K562 (cell line): ENCODE results near the gene TESK1. TPM values are rescaled to one million over a fixed set of nuclear protein-coding genes. Genes with fewer than 3 reads are reported as not detected.
"Not testable (repeated sequence)": the region's sequence is repeated elsewhere in the genome, so short reads cannot be mapped to it uniquely, and the experiment has no call there.

ENCODE experiments used
- ATAC-seq: fragments of 200-7000 bp; cut with Tn5 transposase; 3 replicates; pipeline ENCODE4 v1.9.1; 2020; ENCODE audit warnings: moderate library complexity
- BruUV-seq: library from RNA; stranded (reverse); fragments of 400-500 nt; replicated peaks from 2 replicates; lab custom pipeline; 2021; lab: Mats Ljungman, UMichigan
- CTCF ChIA-PET: fragments of 300-600 bp; formaldehyde crosslinking; extraction: SDS; loops from one replicate; lab custom pipeline; 2021; ENCODE audit warnings: low intra/inter-chr PET ratio; lab: Yijun Ruan, JAX
- POLR2A ChIA-PET: fragments of 300-600, 350-650 bp; sonication (Branson Sonifier 250); formaldehyde crosslinking; extraction: SDS; loops from one replicate; lab custom pipeline; 2021; ENCODE audit warnings: antibody characterized with exemption, inconsistent platforms; lab: Yijun Ruan, JAX
- DNase-seq, 4 experiments: peaks; one replicate each; pipeline versions ENCODE4 v3.0.0 to v3.0.0-alpha.2; 2011 to 2018; ENCODE audit warnings: low spot score in 3 of 4, mixed read lengths in 3 of 4; ENCODE audit errors: extremely low read depth in 1 of 4
- FAIRE-seq: peaks from 2 replicates; lab custom pipeline; 2011; peaks lifted over from hg19 to GRCh38; lab: Jason Lieb, UNC
- H2AFZ ChIP-seq: 2 replicates; pipeline ENCODE4 v1.6.0; 2011; ENCODE audit warnings: low read depth, low read length, control low read depth, inconsistent platforms
- H3K27ac ChIP-seq: fragments of 200-600 bp; 3 replicates; pipeline ENCODE4 v1.8.0; 2011; ENCODE audit warnings: low read depth, mild to moderate bottlenecking, control low read depth, inconsistent platforms, low read length, moderate library complexity, mixed read lengths; ENCODE audit errors: extremely low read depth
- H3K27me3 ChIP-seq, 2 experiments: fragments of 300-600 bp in 1 of 2; 2 replicates in 1 of 2; 3 replicates in 1 of 2; pipeline versions ENCODE4 v1.6.0 to v1.8.0; 2011; ENCODE audit warnings: inconsistent platforms in 2 of 2, low read length in 2 of 2, mild to moderate bottlenecking in 1 of 2, mixed read lengths in 1 of 2, moderate library complexity in 1 of 2; ENCODE audit not compliant: control insufficient read depth in 2 of 2, insufficient read depth in 2 of 2
- H3K36me3 ChIP-seq: fragments of 300-600 bp; 3 replicates; pipeline ENCODE4 v1.8.0; 2011; ENCODE audit warnings: mild to moderate bottlenecking, low read length, inconsistent platforms; ENCODE audit not compliant: control insufficient read depth, insufficient read depth
- H3K4me1 ChIP-seq, 2 experiments: fragments of 200-600 bp in 1 of 2; replicated peaks in 1 of 2; 2 replicates in 1 of 2; 3 replicates in 1 of 2; pipeline versions ENCODE4 v1.5.1 to v1.8.0; 2011; ENCODE audit warnings: inconsistent platforms in 2 of 2, low read length in 2 of 2, mild to moderate bottlenecking in 1 of 2, mixed read lengths in 1 of 2, moderate library complexity in 1 of 2; ENCODE audit not compliant: control insufficient read depth in 2 of 2, insufficient read depth in 2 of 2
- H3K4me2 ChIP-seq: 2 replicates; pipeline ENCODE4 v1.6.1; 2011; ENCODE audit warnings: low read length, control low read depth, inconsistent platforms, mixed read lengths; ENCODE audit not compliant: insufficient read depth
- H3K4me3 ChIP-seq: fragments of 200-600 bp; sonication (generic), shearing (Covaris generic); 2 replicates; pipeline ENCODE4 v1.5.1; 2016; ENCODE audit warnings: control low read depth, inconsistent platforms
- H3K79me2 ChIP-seq: fragments of 200-600 bp; 3 replicates; pipeline ENCODE4 v1.8.0; 2011; ENCODE audit warnings: low read length, inconsistent platforms; ENCODE audit not compliant: control insufficient read depth, insufficient read depth
- H3K9ac ChIP-seq, 2 experiments: 2 replicates each; pipeline versions ENCODE4 v1.6.0 to v1.6.1; 2011; ENCODE audit warnings: low read depth in 2 of 2, low read length in 2 of 2, control low read depth in 1 of 2, inconsistent platforms in 1 of 2, mild to moderate bottlenecking in 1 of 2, mixed read lengths in 1 of 2; ENCODE audit not compliant: insufficient read depth in 1 of 2
- H3K9me1 ChIP-seq: one replicate; pipeline ENCODE4 v1.6.0; 2011; ENCODE audit warnings: inconsistent platforms, mild to moderate bottlenecking, low read length, moderate library complexity; ENCODE audit not compliant: control insufficient read depth, insufficient read depth
- H3K9me3 ChIP-seq: replicated peaks from 2 replicates; pipeline ENCODE4 v1.5.1; 2011; ENCODE audit warnings: low read depth, low read length, inconsistent platforms; ENCODE audit not compliant: control insufficient read depth, insufficient read depth
- H4K20me1 ChIP-seq: replicated peaks from 2 replicates; pipeline ENCODE4 v1.6.1; 2011; ENCODE audit warnings: low read length, inconsistent platforms, mixed read lengths; ENCODE audit not compliant: control insufficient read depth, insufficient read depth
- BCOR ChIP-seq: fragments of 450-650 bp; IDR thresholded peaks from 2 replicates; pipeline ENCODE4 v1.6.1; 2016
- HDAC3 ChIP-seq: fragments of 450-650 bp; IDR thresholded peaks from 2 replicates; pipeline ENCODE4 v1.6.1; 2018; ENCODE audit warnings: borderline replicate concordance, mild to moderate bottlenecking, moderate library complexity; ENCODE audit not compliant: partially characterized antibody
- HNRNPLL ChIP-seq: fragments of 200-400 bp; formaldehyde crosslinking; IDR thresholded peaks from 2 replicates; pipeline ENCODE4 v1.6.1; 2017; ENCODE audit warnings: low read length, low read depth, mild to moderate bottlenecking; ENCODE audit not compliant: poor library complexity, severe bottlenecking
- KDM5B ChIP-seq: fragments of 200-600 bp; sonication (generic); IDR thresholded peaks from 2 replicates; pipeline ENCODE4 v1.6.1; 2012; ENCODE audit warnings: low read depth, mild to moderate bottlenecking, moderate library complexity, low read length, control low read depth, inconsistent platforms; ENCODE audit not compliant: insufficient replicate concordance
- KLF13 ChIP-seq: fragments of 450-650 bp; IDR thresholded peaks from 2 replicates; pipeline ENCODE4 v1.6.1; 2016; ENCODE audit warnings: missing genetic modification characterization, low read depth, mild to moderate bottlenecking, missing compliant biosample characterization, moderate library complexity, borderline replicate concordance
- MNT ChIP-seq, 2 experiments: fragments of 450-650 bp; conservative IDR thresholded peaks; 2 replicates each; pipeline ENCODE4 v1.6.1; 2017; ENCODE audit warnings: mild to moderate bottlenecking in 2 of 2, moderate library complexity in 2 of 2
- RB1 ChIP-seq: fragments of 450-650 bp; IDR thresholded peaks from 2 replicates; pipeline ENCODE4 v1.6.1; 2017; ENCODE audit warnings: low read depth, mild to moderate bottlenecking
- RFX5 ChIP-seq: IDR thresholded peaks from 2 replicates; pipeline ENCODE4 v1.6.1; 2011; ENCODE audit warnings: low read depth, mild to moderate bottlenecking, improper control_type of control experiment, low read length
- SETDB1 ChIP-seq: IDR thresholded peaks from one replicate; pipeline ENCODE4 v1.6.1; 2012; ENCODE audit warnings: low read length, control low read depth, inconsistent platforms
- SMAD4 ChIP-seq: fragments of 250-450 bp; sonication (Bioruptor Pico); conservative IDR thresholded peaks from 2 replicates; pipeline ENCODE4 v1.8.0; 2021; ENCODE audit warnings: inconsistent platforms, mild to moderate bottlenecking, moderate library complexity
- TAF1 ChIP-seq: IDR thresholded peaks from 2 replicates; pipeline ENCODE4 v1.6.1; 2011; ENCODE audit warnings: mild to moderate bottlenecking, low read length, moderate library complexity; ENCODE audit not compliant: insufficient read depth, control insufficient read depth, severe bottlenecking; ENCODE audit errors: extremely low read depth
- ZNF143 ChIP-seq: sonication (generic); formaldehyde crosslinking; IDR thresholded peaks from 2 replicates; pipeline ENCODE4 v1.9.0; 2022; ENCODE audit warnings: mild to moderate bottlenecking, missing genetic modification reagents
- ZNF589 ChIP-seq: fragments of 200-800 bp; sonication (Bioruptor generic); IDR thresholded peaks from 2 replicates; pipeline ENCODE4 v1.6.1; 2016; ENCODE audit warnings: low read depth, missing genetic modification characterization, missing compliant biosample characterization
- WGBS: fragments of 100-300 bp; shearing (Covaris generic); methylation state at CpG from one replicate; pipeline ENCODE4 v1.1.6; 2016; ENCODE audit warnings: low coverage, mixed read lengths; ENCODE audit not compliant: insufficient coverage; ENCODE audit errors: missing lambda C conversion rate; 5-methylcytosine and 5-hydroxymethylcytosine counted together
- in situ Hi-C: fragments of 300-500 bp; cut with MboI; formaldehyde crosslinking; loops from 4 replicates; pipeline ENCODE4 v1.15.0; 2018; ENCODE audit warnings: inconsistent platforms, mixed read lengths
- intact Hi-C: fragments of 100-400 bp; cut with micrococcal nuclease; formaldehyde crosslinking; loops from 2 replicates; pipeline ENCODE4 v1.14.2; 2022
- polyA plus RNA-seq, 8 experiments: library from polyadenylated mRNA; depleted of rRNA in 4 of 8; stranded (reverse) in 5 of 8; unstranded in 3 of 8; fragments of >200 nt; fragmentation: Nextera tagmentation in 2 of 8; fragmentation: Illumina TruSeq in 1 of 8; extraction: Ambion mirVana in 2 of 8; extraction: Trizol in 1 of 8; gene quantifications; 2 replicates each; pipeline versions ENCODE4 v1.2.1 to v1.2.3, GENCODE V29; 2011 to 2014; ENCODE audit warnings: inconsistent platforms in 1 of 8, missing spikeins in 1 of 8
- total RNA-seq, 7 experiments: library from RNA; depleted of rRNA in 6 of 7; stranded (reverse); fragments of >200 nt in 6 of 7; fragmentation: Illumina TruSeq in 2 of 7; extraction: Trizol in 2 of 7; gene quantifications; 2 replicates each; pipeline versions ENCODE4 v1.2.1 to v1.2.3, GENCODE V29; 2011 to 2021; ENCODE audit warnings: low replicate concordance in 1 of 7

Gene TESK1
- total and polyA plus RNA-seq, 9 of the 15 experiments (the other 6 are each of a cell fraction or from before 2014, with no cell fraction given) = 0.07 to 10.4 (median 4.1) TPM

DNA sequence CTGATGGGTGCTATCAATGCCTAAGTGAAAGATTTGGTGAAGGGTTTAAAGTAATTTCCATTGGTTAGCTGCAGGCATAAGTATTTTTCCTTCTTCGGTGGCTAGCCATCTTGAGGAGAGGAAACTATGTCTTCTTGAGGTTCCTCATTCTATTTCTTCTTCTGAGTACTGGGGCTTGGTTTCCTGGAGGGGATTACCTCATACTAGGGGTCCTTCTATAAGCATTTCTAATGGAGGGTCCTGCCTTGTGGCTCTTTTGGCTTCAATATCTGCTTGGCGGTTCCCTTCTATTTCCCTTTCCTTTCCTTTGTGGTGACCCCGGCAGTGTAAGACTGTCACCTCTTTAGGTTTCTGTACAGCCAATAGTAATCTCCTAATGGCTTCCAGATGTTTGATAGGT, 36.4 kb downstream of the TESK1 start:
- CTCF ChIA-PET = interaction anchor here (0.7 kb wide), 1 partner anchor 43 kb away, joined by 3 read pairs; no protein-coding TSS in a partner anchor
- in situ Hi-C loops, H3K4me2 ChIP-seq, ATAC-seq, H3K79me2 ChIP-seq, H3K9me1 ChIP-seq, FAIRE-seq, H3K9ac ChIP-seq, H3K27me3 ChIP-seq, intact Hi-C loops, H4K20me1 ChIP-seq, H3K4me1 ChIP-seq, H3K36me3 ChIP-seq, H2AFZ ChIP-seq, BruUV-seq, POLR2A ChIA-PET, H3K4me3 ChIP-seq, DNase-seq, H3K9me3 ChIP-seq, H3K27ac ChIP-seq: not testable (repeated sequence)
- 80% methylated on average over 2 of the region's 3 CpGs for WGBS

GRCh38 chr9:35643046-35643445, 38.0 kb downstream of the TESK1 start:
- no peaks in the 10 kb centered on the region for H4K20me1 ChIP-seq
- FAIRE-seq = no peak
- ATAC-seq = no peak
- no peaks in the 10 kb centered on the region for H3K9me1 ChIP-seq
- H3K27me3 ChIP-seq = no peaks in the 10 kb centered on the region
- H3K36me3 ChIP-seq = no peaks in the 10 kb centered on the region
- intact Hi-C loops = no loop called here
- no peaks in the 10 kb centered on the region for H3K9me3 ChIP-seq
- TF ChIP-seq RB1 (no peak), TAF1 (no peak), RFX5 (no peak), BCOR (no peak), ZNF589 (CRISPR knock-in tag) (no peak), MNT (conservative IDR thresholded peaks at IDR 0.05) (no peak), ZNF143 (no peak), KLF13 (tag) (no peak), HNRNPLL (no peak), KDM5B (no peak), SETDB1 (no peak), HDAC3 (no peak), SMAD4 (no peak)
- ChIA-PET POLR2A (no interaction called here), CTCF (no interaction called here)
- whole genome bisulfite sequencing = 65% methylated on average over 4 of the region's 12 CpGs
- H3K27ac ChIP-seq = no peak overlapping the region
- H3K79me2 ChIP-seq = no peaks in the 10 kb centered on the region
- no TSS peak for BruUV-seq
- H2AFZ ChIP-seq = no peak overlapping the region
- H3K4me1 ChIP-seq = peaks cover 9 to 10% of the 10 kb centered on the region in 2 experiments
- no peak overlapping the region for H3K4me3 ChIP-seq
- in situ Hi-C loops = no loop called here
- no peak for DNase-seq
- H3K4me2 ChIP-seq = no peak overlapping the region
- no peak overlapping the region for H3K9ac ChIP-seq
